Astrocyte of the hippocampus (primary cell): ENCODE data around the gene FIS1.
A peak's percentile ranks its signal among the peaks of the same experiment; 100 is the strongest.
"Not testable (repeated sequence)": the region's sequence is repeated elsewhere in the genome, so short reads cannot be mapped to it uniquely, and the experiment has no call there.

ENCODE experiments used
- DNase-seq: peaks from one replicate; pipeline ENCODE4 v3.0.0; 2011; ENCODE audit warnings: low read depth, low spot score

FIS1 gene

DNA sequence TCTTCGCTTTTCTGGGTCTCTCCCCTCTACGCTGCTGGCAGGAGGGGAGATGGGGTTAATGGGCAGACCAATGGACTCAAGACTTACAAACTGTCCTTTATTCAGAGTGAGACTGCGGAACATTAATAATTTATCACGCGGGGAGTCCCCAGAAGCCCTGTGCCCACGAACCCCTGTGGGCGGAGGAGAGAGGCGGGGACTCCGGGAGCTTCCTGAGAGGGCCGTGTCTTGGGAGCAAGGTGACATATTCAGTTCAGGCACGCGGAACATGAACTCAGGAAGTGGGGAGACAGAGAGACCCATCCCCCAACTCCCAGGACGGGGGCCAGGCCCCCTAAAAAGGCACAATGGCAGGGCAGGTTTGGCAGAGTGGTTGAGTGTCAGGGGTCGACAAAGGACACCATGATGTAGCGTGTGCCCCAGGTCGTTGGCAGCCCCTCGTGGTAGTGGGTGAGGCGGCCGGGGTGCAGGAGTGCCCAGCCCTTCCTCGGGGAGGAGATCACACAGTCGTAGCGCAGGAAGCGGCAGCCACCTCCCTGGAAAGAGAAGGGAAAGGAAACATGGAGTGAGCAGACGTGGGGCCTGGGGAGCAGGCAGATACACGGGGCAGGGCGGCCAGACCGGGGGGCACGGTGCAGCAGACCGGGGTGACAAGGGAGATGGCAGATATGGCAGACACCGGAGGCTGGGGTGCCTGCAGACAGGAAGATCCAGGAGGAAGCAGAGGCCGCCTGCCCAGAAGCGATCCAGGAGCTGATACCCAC is 38.8 kb downstream of the FIS1 start:
- no peak for DNase-seq

DNA sequence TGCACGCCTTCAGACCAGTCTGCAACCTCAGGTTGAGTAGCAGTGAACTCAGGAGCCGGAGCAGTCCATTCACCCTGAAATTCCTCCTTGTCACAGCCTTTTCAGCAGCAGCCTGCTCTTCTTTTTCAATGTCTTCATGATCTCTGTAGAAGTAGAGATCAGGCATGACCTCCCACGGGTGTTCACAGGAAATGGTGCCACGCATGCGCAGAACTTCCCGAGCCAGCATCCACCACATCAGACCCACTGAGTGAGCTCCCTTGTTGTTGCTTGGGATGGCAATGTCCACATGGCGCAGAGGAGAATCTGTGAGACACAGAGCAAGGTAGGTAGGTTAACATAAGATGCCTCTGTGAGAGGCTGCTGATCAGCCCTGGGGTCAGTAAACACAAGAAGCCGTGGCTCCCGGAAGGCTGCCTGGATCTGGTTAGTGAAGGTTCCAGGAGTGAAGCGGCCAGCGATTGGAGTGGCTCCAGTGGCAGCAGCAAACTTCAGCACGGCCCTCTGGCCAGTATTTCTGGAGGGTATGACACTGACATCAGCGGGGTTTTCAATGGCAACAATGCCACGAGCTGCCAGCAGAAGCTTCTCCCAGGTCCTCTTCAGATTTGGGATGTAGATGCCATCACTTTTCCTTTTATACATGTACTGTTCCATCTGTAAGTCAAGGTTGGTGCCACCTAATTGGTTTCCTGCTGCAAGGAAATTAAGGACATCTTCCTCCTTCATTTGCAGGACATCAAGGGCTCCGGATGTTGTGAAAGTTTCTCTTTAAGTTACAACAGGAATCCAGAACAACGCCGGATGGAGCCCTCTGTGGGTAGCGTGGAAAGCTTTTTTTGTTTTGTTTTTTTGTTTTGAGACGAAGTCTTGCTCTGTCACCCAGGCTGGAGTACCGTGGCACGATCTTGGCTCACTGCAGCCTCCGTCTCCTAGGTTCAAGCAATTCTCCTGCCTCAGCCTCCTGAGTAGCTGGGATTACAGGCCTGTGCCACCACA is 40.8 kb downstream of the FIS1 start:
- DNase-seq, result not testable (repeated sequence)

DNA sequence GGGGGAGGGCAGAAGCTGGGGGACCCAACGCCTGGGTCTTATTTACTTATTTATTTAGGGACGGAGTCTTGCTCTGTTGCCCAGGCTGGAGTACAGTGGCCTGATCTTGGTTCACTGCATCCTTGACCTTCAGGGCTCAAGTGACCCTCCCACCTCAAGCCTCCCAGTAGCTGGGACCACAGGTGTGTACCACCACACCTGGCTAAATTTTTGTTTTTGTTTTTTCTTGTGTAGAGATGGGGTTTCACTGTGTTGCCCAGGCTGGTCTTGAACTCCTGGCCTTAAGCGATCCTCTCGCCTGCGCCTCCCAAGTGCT is 42.3 kb downstream of the FIS1 start:
- DNase-seq, result no peak

DNA sequence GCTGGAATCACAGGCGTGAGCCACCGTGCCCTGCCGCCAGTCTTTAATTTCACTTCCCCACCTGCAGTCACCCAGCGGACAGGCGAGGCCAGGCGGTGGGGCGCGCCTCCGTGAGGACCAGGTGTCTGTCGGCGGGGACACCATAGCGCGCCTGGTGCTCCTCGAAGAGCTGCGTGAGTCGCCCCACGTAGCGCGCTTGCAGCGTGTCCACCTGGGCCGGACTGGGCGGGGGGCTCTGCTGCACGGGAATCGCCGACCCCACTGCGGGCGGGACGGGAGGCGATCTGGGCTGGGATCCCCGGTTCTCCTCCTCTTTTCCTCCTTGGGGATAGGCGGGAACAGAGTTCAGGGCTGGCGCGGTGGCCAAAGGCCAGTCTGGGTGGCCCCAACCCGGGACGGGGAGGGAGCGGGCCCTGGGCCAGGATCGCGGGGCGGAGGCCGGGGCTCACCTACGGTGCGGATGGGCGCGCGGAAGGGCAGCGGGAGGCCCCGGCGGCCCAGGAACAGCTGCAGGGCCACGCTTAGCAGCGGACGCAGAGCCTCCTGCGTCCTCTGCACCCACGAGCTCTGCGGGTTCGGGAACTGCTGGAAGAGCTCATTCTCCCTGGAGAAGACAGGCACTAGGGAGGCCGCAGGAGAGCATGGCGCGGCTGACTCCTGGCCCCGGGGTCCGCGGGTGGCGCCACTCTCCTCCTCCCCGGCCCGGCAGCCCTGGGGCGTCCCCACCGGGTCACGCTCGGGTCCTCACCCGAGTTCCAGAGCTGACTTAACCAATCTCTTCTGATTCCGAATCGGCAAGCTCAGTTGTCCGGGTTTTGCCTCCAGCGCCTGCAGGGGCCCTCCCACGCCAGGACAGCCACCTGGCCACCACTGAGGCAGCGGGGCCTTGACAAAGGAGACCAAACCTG is 42.9 kb downstream of the FIS1 start:
- DNase-seq, result peak; percentile 23

DNA sequence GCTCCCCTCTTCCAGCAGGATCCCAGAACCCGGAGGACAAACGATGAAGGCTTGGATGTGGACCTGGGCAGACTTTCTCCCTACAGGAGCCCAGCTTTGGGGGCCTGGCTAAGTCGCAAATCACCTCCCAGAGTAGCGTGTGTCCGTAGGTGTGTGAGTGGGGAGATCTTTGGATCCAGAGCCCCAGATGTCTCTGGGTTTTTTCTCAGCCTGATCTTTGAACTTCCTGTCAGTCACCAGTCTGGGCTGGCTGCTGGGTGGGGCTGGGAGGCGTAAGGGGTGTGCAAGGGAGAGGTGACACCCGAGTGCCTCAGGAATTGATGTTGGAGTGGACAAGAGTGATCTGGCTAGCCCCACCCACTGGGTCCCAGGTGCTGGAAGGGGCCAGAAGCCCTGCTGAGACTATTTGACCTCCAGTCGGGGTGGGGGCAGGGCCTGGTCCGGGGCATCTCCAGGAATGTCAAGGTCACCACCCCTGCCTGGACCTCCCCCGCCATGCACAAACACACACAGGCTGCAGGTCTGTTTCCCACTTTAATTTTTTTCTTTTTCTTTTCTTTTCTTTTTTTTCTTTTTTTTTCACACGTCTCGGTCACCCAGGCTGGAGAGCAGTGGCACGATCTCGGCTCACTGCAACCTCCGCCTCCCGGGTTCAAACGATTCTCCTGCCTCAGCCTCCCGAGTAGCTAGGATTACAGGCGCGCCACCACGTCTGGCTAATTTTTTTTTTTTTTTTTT is 43.9 kb downstream of the FIS1 start, which contains the start of gene MOGAT3:
MOGAT3 (minus strand) TSS at position 175 of the 738 bp plus-strand sequence. CDS start 182 bp downstream, outside the sequence.
- no peak for DNase-seq

DNA sequence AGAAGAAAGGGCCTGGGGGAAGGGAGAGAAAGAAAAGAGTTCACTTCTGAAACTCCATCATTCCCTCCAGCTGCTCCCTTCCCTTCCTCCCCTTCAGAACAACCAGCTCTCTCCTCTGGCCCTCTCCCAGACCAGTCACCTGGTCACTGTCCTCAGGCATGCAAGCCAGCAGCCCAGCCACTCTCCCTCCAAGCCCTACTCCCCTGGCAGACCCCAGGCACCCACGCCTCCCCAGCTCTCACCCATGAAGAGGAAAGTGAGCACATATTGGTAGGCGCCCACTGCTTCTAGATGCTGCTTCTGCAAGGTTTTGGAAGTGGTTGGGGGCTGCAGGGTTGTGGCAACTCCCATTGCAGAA is 44.4 kb downstream of the FIS1 start:
- DNase-seq, result no peak

DNA sequence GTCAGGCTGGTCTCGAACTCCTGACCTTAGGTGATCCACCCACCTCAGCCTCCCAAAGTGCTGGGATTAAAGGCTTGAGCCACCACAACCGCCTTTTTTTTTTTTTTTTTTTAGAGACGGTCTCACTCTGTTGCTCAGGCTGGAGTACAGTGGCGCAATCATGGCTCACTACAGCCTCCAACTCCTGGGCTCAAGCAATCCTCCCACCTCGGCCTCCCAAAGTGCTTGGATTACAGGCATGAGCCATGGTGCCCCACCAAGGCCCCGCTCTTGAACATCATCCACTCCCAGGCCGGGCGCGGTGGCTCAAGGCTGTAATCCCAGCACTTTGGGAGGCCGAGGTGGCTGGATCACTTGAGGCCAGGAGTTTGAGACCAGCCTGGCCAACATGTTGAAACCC is 45.4 kb downstream of the FIS1 start:
- not testable (repeated sequence) for DNase-seq

DNA sequence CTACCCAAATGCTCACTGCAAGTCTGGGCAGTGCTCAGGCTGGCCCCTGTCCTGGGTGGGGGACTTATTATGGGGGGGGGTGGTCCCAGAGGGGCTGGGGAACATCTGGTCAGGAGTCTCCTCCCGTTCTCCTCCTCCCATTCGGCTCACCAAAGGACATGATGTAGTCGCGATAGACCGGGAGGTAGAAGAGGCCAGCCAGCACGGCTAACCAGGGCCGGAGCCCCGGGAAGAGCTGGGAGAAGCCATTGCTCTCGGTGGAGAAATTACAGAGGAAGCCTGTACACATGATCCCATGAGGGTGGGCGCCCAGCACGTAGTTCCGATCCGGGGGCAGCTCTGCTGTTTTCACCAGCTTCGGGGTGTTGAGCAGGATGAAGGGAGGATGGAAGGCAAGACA is 46.4 kb downstream of the FIS1 start:
- DNase-seq, result no peak

DNA sequence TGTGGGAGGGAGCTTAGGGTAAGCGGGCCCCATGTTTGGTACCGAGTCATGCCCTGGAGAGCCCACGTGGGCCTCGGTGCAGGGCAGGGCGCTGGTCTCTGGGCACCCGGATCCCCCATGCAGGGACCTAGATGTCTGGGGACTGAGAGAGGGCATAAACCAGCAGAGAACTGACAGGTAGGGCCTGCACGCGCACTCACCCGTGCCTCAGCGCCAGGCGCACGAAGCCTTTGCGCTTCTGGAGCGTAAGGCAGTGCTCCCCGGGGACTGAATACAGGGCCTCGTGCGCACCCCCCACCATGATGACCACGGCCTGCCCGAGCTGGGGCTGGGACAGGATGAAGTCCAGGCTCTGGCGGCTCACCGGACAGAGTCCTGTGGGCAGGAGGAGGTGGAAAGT is 46.9 kb downstream of the FIS1 start:
- DNase-seq, result no peak

DNA sequence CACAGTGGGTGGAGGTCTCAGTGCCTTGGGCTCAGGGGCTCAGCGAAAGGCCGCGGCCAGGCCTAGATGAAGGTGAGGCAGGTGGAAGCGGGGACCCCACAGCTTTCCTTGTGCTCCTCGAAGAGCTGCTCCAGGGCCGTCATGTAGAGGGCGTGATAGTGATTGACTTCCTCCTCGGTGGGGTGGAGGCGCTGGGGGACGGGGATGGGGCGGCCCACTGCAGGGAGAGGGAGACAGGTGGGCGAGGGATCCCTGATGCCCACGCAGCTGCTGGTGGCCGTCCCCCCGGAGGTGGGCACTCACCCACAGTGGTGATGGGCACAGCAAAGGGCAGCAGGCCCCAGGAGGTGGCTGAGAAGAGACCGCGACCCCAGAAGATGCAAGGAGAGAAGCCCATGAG is 49.0 kb downstream of the FIS1 start:
- no peak for DNase-seq
